Islet precursor cell (in vitro differentiated cells): ENCODE measurements around the gene GPATCH8.
A peak's percentile ranks its signal among the peaks of the same experiment; 100 is the strongest.
"Not testable (repeated sequence)": the region's sequence is repeated elsewhere in the genome, so short reads cannot be mapped to it uniquely, and the experiment has no call there.

Experiments
- DNase-seq: peaks from one replicate; pipeline ENCODE4 v3.0.0-alpha.2; 2018

Gene GPATCH8

DNA sequence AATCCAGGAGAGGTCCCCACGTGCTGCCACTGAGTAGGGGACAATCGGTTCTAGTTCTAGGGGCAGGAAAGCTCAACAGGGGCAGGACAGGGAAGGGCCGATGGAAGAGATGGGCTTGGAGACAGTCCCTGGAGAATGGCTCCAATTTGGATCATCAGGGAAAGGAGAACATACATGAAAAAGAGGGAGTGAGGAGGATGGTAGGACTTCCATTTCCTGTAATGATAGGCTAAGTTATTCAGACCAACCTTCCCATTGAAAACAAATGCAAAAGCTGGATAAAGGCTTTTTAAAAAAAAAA, 20.4 kb upstream of the GPATCH8 start:
- no peak for DNase-seq

GRCh38 chr17:44522883-44523671, 19.9 kb upstream of the GPATCH8 start:
- peak; percentile 88 for DNase-seq

DNA sequence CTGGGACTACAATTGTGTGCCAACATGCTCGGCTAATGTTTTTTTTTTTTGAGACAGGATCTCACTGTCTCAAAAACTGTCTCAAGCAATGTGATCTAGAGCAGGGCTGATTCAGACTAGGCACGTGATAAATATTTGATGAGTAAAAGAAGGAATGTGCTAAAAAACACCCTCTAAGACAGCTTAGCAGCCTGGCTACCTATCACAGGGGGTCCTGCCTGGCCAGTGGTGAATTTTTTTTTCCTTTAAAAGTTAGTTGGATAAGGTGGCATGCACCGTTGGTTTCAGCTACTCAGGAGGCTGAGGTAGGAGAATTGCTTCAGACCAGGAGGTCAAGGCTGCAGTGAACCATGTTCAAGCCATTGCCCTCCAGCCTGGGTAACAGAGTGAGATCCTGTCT, 14.8 kb upstream of the GPATCH8 start:
- DNase-seq = no peak

DNA sequence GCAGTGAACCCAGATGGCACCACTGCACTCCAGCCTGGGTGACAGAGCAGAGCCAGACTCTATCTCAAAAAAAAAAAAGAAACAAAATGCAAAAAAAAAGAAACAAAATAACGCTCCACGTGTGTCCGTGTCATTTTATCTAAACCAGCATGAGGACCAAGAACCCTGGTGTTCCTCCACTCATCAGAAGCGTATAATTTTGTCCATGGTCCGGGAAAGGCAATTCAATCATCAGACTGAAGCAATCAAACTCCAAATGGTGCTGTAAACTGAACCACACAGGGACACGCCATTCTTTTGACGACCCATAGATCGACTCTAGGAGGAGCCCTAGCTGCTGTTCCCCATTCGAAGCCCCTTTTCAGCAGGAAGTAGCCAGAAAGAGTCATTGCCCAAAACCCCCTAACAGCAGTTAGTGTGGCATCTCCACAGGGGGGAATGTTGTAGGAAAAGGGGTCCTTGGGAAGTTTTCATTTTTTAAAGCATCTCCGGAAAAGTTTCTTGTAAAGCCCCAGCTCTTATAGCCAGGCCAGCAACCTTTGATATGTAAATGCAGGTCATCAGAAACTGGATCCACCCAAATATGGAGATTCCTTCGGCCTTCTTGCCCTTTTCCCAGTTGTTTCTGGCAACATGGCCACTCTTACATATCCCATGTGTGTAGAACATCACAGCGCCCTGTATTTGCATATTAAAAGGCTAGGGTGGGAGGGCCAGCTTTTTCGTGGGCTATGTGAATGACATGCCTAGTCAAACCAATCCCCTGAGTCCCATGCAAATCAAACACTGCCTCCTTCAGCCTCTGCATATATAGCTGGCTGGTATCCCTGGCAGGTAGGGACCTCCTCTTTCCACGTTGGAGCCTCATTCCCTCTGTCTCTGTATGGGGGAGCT, 8.3 kb upstream of the GPATCH8 start:
- peak; percentile 86 for DNase-seq

GRCh38 chr17:44506939-44507604, 3.9 kb upstream of the GPATCH8 start:
- not testable (repeated sequence) for DNase-seq

GRCh38 chr17:44502598-44503146, 534 bp downstream of the GPATCH8 start:
- no peak for DNase-seq

GRCh38 chr17:44501866-44502375, 1.3 kb downstream of the GPATCH8 start:
- no peak for DNase-seq

- DNase-seq = no peak
These were observed 3.5 kb downstream of the GPATCH8 start for GRCh38 chr17:44499722-44500121.

- no peak for DNase-seq
These were observed 6.4 kb downstream of the GPATCH8 start for GRCh38 chr17:44496815-44497214.

DNA sequence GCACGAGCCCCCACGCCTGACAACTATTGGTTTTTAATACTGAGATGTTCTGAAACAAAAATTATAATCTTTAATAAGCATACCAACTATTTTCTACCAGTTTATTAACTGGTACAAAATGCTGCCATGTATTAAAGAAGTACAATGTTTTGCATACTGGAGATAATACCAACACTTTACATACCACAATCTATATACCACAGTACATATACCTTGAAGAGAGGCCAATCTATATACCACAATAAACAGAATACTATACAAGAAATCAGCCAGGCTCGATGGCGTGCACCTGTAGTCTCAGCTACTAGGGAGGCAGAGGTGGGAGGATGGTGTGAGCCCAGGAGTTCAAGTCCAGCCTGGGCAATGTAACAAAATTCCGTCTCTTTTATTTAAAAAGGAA, 9.9 kb downstream of the GPATCH8 start:
- no peak for DNase-seq

- DNase-seq = no peak
These were observed 10.4 kb downstream of the GPATCH8 start for GRCh38 chr17:44492706-44493272.

- no peak for DNase-seq
These were observed 13.6 kb downstream of the GPATCH8 start for GRCh38 chr17:44489581-44489980.

GRCh38 chr17:44487170-44487569, 16.0 kb downstream of the GPATCH8 start:
- DNase-seq = no peak

DNA sequence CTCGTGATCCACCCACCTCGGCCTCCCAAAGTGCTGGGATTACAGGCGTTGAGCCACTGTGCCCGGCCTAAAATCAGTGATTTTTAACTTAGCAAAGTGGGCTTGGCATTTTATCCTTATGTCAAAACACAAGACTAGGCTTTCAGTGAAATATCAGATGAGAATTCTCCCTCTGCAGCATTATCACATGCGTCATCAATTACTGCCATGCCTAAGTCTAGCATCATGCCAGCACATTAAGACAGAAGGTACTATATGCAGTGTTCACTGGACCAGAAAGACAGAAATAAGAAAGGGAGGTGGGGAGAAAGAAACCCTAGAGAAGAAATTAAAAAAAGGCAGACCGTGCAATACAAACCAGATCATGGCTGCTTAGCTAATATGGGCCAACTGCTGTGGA, 29.8 kb downstream of the GPATCH8 start:
- no peak for DNase-seq

GRCh38 chr17:44469676-44470075, 33.5 kb downstream of the GPATCH8 start:
- no peak for DNase-seq

DNA sequence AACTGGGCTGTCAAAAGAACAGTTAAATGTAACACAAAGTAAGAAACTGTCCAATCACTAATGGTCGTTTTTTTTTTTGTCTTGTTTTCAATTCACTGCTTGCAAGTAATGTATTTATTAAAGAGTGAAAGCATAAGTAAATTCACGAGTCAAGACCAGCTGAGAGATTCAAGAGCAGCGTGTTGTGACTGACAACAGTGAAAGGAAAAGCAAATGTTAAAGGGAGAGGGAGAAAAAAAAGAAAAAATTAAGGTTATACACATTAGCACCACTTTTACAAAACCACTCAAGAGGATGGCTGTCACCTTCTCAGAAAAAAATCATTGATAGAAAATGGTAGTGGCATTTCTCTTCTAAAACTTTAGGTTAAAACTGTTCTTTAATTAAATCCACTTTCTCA, 36.1 kb downstream of the GPATCH8 start:
- no peak for DNase-seq

- DNase-seq = no peak
These were observed 36.9 kb downstream of the GPATCH8 start for GRCh38 chr17:44466339-44466738.

DNA sequence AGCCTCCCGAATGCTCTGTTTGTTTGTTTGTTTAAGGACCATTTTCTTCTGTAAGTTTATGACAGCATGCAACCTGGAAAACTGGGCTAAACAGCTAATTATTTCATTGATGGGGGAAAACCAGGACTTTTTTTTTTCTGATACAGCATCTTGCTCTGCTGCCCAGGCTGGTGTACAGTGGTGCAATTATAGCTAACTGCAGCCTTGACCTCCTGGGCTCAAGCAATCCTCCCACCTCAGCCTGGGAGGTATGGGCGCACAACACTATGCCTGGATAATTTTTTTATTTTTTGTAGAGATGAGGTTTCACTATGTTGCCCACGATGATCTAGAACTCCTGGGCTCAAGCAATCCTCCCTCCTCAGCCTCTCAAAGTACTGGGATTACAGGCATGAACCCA, 37.3 kb downstream of the GPATCH8 start:
- no peak for DNase-seq

DNA sequence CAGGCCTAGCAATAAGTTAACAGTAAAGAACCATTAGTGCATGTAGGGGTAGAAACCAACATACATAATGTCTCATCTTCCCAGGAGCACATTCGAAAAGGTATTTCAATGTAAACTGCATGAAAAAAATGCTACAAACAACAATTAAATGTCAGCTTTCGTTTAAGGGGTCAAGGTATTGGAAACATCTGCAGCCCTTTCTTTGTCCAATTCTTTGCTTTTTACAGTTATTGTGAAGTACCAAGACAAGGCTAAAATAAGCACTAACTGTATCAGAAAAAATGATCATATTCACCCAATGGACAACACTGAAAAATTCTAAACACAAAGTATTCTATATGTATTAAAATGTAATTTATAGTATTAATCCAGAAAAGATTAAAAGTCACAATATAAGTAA, 37.9 kb downstream of the GPATCH8 start:
- DNase-seq = no peak

DNA sequence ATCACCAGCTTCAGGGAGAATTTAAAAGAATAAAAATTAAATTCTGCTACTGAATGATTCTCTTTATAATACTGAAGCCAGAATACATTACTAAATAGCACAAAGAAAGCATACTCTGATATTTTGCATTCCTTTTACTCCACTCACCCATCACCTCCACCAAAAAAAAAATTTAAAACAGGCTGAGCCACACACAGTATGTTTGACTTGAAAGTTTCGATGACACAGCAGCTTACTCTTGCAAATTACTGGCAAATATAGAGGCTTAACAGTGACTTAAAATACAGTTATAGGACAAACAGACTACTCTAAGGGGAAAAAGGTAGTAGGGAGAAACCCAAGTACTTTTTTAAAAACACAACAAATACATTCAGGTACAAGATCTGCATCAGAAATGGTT, 39.2 kb downstream of the GPATCH8 start:
- no peak for DNase-seq

DNA sequence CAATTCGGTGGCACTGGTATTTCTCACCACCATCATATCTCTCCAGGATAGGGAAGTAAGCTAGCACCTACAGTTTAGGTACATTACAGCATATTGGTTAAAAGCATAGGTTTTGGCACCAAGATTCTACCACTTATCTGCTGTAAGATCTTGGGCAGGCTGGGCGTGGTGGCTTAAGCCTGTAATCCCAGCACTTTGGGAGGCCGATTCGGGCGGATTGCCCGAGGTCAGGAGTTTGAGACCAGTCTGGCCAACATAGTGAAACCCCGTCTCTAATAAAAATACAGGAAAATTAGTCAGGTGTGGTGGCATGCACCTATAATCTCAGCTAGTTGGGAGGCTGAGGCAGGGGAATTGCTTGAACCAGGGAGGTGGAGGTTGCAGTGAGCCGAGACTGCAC, 51.4 kb downstream of the GPATCH8 start:
- no peak for DNase-seq

DNA sequence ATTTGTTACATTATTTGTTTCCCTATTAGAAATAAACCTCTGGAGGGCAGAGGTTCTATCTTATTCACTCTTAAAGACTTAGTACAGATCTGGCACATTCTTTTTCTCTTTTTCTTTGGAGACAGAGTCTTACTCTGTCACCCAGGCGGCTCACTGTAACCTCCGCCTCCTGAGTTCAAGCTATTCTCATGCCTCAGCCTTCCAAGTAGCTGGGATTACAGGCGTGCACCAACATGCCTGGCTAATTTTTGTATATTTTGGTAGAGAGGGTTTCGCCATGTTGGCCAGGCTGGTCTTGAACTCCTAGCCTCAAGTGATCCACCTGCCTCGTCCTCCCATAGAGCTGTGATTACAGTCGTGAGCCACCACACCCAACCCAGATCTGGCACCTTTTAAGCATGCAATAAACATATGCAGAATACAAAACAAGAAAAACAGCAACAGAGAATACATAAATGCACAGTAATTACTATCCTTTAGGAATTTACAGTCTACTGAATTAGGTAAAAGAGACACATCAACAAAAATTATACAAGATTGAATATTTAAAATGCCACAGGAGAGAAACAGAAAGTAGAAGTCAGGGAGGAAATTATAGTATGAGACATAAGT, 52.1 kb downstream of the GPATCH8 start:
- no peak for DNase-seq
